ENCODE results near the gene ITGB3.
"Not testable (repeated sequence)": the region's sequence is repeated elsewhere in the genome, so short reads cannot be mapped to it uniquely, and the experiment has no call there.

ITGB3 gene

GRCh38 chr17:47250855-47251254 is 2.8 kb upstream of the ITGB3 start:
- DNase-seq, result no peak

- no peak for DNase-seq
Observed at GRCh38 chr17:47251421-47251940, 2.1 kb upstream of the ITGB3 start.

GRCh38 chr17:47252209-47252608 is 1.4 kb upstream of the ITGB3 start:
- no peak for DNase-seq

GRCh38 chr17:47252766-47253512 is 688 bp upstream of the ITGB3 start:
- no peak for DNase-seq

- no peak for DNase-seq
Observed at GRCh38 chr17:47254403-47254943, 846 bp downstream of the ITGB3 start.

GRCh38 chr17:47257651-47258339 is 4.2 kb downstream of the ITGB3 start:
- no peak for DNase-seq

GRCh38 chr17:47262586-47262985 is 9.0 kb downstream of the ITGB3 start:
- DNase-seq, result no peak

GRCh38 chr17:47264166-47264565 is 10.5 kb downstream of the ITGB3 start:
- DNase-seq, result no peak

DNA sequence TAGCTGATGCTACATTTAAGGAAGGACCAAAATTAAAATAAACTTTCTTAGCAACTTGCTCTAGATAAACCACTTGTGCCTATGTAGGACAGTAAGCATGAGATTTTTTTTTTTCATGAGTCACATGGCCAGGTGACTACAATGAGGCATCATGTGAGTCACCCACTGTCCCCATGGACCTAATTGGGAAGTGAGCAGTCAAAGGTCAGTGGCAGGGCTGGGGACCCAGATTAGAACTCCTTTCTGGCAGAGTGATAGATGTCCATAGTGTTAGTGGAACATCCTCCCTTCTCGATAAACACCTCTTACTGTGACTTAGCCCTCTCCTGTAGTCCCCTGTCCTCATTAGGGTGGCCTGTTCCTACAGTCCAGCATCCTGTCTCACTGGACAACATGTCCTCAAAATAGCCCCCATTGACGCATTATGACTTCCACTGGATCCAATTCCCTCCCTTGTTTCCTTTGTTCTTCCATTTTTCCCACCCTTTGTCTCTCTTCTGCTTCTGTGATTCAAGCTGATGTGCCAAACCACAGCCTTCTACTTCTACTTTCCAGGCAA is 12.4 kb downstream of the ITGB3 start:
- DNase-seq, result no peak

GRCh38 chr17:47266782-47267181 is 13.2 kb downstream of the ITGB3 start:
- no peak for DNase-seq

GRCh38 chr17:47267354-47267828 is 13.8 kb downstream of the ITGB3 start:
- DNase-seq, result no peak

DNA sequence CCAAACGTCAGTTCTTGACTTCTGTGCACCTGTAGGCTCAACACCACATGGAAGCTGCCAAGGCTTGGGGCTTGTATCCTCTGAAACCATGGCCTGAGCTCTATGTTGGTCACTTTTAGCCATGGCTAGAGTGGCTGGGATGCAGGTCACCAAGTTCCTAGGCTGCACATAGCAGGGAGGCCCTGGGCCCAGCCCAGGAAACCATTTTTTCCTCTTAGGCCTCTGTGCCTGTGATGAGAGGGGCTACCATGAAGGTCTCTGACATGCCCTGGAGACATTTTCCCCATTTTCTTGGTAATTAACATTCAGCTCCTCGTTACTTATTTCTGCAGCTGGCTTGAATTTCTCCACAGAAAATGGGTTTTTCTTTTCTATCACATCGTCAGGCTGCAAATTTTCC is 15.3 kb downstream of the ITGB3 start:
- DNase-seq, result not testable (repeated sequence)

- DNase-seq, result not testable (repeated sequence)
Observed at GRCh38 chr17:47269561-47270280, 16.1 kb downstream of the ITGB3 start.

DNA sequence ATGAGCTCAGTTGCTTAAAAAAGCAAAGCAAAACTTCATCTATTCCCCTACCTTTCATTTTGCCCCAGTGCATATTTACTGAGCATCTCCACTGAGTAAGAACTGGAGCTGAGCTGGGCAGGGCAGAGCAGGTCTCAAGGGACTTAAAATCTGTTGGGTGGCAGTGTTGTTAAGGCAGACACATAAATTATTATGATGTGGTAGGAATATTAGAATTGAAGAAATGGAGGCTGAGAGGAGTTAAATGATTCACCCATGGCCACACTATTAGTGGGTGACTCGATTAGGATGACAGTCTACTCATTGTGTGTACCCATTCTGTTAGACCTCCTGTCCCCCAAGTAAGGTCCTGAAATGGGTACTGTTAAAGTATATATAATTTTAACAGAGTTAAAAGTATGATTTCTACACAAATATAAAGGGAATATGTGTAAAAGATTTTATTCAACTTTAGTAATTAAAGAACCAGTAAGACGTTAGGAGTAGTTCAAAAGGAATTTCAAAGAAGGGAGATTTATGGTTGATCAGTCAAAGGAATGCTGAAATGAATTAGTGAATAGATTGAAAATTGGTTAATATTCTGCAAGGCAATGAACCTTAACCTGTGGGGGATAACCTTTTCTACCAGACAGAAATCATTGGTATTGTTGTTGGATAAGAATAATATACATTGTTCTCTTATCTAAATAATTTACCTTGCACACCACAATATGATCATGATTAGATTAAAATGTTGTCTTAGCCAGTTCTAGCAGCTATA is 17.5 kb downstream of the ITGB3 start:
- DNase-seq, result no peak

DNA sequence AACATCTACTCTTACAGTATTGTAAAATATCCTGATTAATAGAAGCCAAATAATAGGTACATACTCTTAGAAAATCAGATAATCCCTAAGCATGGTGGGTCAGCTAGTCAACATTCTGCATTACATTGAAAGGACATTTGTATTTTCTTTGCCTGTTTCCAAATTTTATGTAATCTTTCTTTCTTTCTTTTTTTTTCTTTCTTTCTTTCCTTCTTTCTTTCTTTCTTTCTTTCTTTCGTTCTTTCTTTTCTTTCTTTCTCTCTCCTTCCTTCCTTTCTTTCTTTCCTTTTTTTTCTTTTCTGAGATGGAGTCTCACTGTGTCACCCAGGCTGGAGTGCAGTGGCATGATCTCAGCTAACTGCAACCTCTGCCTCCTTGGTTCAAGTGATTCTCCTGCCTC is 18.9 kb downstream of the ITGB3 start:
- no peak for DNase-seq

DNA sequence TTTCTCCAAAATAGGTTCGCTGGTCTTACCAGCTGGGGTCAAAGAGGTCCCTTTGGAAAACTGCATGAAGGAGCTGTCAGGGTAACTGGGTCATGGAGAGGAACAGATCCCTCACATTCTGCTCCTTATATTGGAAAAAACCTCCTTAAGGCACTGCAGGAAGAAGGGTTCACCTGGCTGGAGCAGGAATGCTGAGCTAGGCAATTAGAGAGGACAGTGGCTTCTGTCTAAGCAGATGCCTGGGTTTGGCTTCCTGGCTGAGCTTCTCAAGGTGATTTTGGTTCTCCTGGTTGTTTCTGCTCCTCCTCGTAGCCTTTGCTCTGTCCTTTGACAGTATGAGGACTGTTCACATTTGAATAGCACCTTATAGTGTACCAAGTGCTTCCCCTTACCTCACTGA is 19.6 kb downstream of the ITGB3 start:
- no peak for DNase-seq

DNA sequence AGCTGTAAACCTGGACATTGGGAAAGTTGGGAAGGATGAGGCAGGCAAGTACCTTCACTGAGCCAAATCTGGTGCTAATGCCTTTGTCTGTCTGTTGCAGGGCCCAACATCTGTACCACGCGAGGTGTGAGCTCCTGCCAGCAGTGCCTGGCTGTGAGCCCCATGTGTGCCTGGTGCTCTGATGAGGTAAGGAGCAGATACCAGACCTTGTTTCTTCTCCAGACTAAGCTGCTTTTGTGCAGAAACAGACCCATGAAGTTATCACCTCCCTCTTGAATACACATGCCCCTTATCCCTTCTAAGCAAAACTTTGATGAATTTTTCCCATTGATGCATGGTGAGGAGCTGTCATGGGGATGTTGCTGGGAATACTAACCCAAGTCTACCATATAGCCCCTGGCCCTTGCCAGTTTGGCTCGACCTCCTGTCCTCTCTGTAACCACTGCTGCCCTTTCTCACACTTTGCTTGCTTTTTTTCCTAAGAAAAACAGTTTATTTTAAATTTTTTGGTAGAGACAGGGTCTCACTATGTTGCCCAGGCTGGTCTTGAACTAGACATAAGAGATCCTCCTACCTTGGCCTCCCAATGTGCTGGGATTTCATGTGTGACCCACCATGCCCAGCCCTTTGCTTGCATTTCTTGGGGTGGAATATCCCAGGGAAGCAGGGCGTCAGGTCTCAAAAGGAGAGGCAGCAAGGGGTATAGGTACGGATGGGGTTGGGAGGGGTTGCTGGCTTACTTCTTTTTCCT is 20.9 kb downstream of the ITGB3 start:
- DNase-seq, result no peak

DNA sequence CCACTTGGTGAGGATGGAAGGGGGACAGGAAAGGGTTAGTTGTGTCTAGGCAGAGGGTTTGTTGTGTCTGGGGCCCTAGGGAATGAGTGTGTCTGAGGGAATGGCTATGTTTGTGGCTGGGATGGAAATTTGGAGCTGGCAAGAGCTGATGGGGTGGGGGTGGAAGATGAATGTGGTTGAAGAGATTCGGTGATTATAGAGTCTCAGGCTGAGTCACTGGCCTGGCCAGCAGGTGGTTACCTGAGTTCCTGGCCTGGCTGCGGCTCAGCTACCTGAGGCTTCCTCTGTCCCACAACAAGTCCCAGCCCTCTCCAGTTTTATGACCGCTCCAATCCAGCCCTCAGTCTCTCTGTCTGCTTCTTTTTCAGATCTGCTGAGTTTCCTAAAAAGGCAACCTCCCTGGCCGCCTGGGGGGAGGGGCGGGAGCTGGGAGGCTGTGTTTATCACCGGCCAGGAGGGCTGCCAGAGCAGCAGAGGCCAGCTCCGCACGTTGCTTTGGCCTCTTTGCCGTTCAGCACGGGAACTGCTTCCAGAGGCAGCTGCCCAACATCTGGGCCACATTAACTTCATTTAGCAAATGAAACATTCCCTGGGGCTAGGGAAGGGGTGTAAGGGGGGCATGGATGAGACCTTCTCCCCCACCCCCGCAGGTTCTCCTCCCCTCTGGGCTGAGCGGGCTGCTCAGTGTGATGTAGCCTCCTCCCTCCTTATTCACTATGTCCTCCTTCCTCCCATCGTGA is 21.8 kb downstream of the ITGB3 start:
- no peak for DNase-seq

- DNase-seq, result no peak
Observed at GRCh38 chr17:47276444-47276843, 22.8 kb downstream of the ITGB3 start.

GRCh38 chr17:47276868-47277267 is 23.2 kb downstream of the ITGB3 start:
- no peak for DNase-seq

GRCh38 chr17:47277921-47278320 is 24.3 kb downstream of the ITGB3 start:
- no peak for DNase-seq
